Germinal center (tissue), 1 donor: Measurements from ENCODE around the gene TSPYL6.
"Not testable (repeated sequence)": the region's sequence is repeated elsewhere in the genome, so short reads cannot be mapped to it uniquely, and the experiment has no call there.

Experiments
- DNase-seq: peaks from one replicate; pipeline ENCODE4 v3.0.0; 2012; ENCODE audit warnings: mixed read lengths, low spot score

The TSPYL6 gene

DNA sequence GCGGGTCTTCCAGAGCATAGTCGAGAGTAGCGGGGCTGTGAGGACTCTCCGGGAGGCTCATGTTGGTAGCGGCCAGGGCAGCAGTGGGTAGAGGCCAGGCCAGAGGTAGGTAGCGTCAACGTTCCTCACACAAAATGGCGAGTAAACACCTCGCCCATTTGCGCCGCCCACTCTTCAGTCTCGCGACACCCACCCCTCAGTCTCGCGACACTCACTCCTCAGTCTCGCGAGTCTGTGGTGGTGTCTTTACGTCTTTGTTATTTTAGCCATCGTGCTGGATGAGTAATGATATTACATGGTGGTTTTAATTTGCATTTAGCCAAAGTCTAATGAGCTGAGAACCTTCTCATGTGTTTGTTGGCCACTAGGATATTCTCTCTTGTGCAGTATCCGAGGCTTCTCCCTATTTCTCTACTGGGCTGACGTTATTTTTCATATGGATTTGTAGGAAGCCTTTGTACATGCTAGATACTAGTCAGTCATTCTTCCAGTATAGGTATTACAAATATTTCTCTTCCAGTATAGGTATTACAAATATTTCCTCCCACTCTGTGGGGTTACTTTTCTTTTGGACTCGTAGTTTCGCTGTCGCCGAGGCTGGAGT lies at the start of gene TSPYL6:
Gene TSPYL6 (minus strand): TSS at position 139 of the 604 bp plus-strand sequence. CDS start 78 bp downstream, at position 61.
- no peak for DNase-seq

DNA sequence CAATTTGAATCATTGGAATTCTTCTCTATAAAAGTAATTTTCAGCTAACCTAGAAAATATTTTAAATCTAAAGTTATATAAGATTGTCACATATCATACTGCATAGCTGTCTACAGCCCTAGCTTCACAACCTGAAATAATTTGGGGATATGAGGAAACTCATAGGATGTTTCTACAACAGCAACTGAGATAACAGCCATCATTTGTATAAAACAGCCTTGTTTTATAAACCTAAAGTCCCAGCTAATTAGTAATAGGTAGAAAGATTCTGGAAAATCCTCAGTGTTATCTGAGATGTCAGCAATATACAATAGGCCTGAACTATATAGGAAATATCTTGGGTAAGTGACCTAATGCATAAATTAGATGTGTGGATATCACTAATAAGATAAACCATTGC lies 47.6 kb upstream of the TSPYL6 start:
- no peak for DNase-seq

DNA sequence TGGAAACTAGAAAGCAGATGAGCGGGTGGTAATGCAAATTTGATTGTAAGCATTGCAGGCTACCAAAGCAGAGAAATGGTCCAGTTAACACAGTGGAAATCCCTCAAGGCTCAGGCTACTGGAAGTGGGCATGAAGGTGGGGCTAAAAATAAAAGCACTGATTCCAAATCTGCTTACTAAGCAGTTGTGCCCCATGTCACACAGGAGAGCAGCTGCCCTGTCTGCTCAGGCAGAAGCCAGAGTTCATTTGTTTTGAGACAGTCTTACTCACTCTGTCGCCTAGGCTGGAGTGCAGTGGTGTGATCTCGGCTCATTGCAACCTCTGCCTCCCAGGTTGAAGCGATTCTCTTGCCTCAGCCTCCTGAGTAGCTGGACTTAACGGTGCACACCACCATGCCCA lies 42.5 kb upstream of the TSPYL6 start:
- DNase-seq = no peak

- DNase-seq = no peak
These were observed 39.9 kb upstream of the TSPYL6 start for GRCh38 chr2:54295911-54296310.

- not testable (repeated sequence) for DNase-seq
These were observed 38.6 kb upstream of the TSPYL6 start for GRCh38 chr2:54294665-54295064.

DNA sequence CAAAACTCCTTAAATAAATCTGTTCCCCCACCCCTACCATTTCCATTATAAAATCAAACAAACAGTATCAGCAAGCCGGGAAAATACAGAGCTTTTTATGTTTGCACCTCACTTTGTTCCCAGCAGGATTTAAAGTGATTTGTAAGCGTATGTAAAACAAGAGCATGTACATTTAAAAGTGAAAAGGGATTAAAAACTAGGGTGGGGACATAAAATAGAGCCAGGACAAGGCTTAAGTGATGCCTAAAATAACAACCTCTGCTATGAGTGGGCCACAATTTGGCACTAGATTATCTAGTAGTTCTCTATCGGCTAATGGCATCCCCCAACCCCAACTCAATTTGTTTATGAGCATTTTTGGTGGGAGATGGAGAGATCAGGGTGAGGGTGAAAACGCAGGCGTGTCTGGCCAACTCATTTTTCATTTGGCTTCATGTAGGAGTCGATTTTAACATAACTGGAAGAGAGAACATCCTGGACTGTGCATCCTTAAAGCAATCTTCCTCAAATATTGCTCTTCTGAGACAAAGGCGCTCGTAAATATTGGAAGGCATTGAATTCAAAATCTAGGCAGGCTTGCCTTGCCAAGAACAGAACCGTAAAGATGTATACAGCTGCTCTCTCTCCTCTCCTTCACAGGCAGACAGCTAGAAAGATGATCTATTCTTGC lies 34.5 kb upstream of the TSPYL6 start:
- DNase-seq = no peak

DNA sequence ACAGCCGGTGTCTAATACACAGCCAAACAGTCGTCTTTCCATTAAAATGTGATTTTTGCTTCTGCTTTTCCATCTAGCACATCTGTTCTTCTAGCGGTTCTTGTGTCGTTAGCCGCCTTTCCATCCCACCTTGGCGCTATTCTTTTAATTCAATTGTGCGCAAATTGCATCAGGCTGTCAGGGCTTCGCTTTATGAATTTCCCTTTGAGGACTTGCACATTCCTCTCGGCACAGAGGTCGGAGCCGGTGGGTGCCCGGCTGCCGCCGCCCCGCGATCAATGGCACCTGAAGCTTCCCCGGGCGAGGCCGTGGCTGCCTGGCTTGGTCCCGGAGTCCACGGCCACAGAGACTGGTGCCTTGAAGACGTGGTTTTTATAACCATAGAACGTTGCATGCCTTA lies 33.9 kb upstream of the TSPYL6 start:
- no peak for DNase-seq

GRCh38 chr2:54287532-54287931 lies 31.5 kb upstream of the TSPYL6 start:
- DNase-seq = no peak

DNA sequence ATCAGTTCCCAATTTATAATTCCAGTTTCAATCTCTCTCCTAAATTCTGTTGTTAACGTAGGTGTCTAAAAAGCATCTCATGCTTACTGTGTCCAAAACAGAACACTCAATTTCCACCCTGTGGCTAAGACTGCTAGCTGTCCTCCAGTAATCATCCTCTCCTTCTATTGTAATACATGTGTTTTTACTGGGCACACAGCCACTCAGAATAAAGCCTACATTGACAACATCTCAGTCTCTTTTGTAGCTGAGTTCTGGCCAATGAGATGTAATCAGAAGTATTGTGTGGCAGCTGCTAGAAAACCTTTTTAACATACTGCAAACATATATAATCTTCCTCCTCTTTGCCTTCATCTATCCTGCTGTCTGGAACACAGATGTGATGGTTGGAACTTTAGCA lies 29.4 kb upstream of the TSPYL6 start:
- DNase-seq = no peak

GRCh38 chr2:54284826-54285225 lies 28.8 kb upstream of the TSPYL6 start:
- no peak for DNase-seq

DNA sequence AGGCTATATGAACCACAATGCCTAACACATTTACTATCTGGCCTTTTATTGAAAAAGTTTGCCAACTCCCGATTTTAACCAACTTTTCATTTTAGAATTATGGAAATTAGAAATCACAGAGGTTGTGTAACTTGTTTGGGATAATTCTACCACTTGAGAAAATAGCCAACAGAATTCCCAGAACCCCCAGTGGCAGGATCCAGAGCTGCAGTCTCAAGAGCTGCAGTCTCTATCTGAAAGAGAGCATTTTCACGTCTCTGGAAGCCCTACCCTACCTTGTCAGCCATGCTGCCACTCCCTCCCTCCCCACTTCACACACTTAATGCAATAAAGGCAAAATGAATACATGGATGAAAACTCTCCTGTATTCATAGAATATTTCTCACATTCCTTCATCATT lies 23.4 kb upstream of the TSPYL6 start:
- no peak for DNase-seq

GRCh38 chr2:54275541-54275940 lies 19.5 kb upstream of the TSPYL6 start:
- DNase-seq = no peak

GRCh38 chr2:54274781-54275242 lies 18.8 kb upstream of the TSPYL6 start:
- DNase-seq = no peak

DNA sequence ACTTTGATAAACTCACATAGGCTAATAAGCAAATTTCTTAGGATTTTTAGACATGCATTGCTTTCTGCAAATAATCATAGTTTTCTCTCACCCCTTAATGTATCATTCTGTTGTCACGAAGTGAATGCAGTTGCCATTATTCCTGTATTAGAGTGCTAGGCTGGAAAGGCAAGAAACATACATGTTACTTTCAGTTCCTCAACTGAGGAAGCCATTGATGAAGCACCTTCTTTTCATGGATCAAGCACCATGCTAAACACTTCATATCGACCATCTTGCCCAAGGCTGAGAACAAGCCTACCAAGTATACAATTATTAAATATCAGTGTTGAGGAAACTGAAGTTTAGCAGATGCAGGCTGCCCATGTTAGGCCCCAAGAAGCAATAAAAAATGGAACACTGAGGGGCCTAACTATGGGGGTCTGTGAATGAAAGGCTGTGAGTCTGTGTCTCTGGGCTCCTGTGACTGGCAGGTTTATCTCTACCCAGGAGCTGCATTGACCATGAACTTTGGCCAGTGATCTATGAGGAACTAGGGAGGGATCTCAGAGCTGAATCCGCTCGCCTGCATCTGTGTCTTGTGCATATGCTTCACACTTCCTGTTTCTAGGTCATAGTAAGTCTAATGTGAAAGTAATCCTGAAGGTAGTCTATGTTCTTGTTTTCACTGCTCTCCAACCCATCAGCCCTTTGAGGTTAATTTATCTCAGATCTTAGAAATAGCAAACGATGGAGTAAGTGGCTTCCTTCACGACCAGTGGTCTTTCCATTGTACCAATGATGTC lies 16.0 kb upstream of the TSPYL6 start:
- DNase-seq = peak; percentile 42

DNA sequence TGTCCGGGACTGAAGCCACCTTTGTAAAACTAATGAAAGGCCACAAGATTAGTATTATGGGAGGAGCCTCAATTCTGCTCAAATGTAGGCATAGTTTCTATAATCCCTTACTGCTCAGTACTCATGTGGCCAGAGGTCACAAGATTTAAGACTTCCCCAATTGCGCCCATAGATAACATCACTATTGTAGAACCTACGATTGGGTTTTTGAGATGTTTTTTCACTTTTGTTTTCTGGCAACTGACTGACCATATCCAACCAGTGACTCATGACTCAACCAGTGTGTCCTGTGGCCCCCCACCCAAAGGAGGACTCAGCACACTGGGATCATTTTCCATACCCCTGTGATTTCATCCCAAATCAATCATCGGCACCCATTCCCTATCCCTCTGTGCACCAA lies 15.2 kb upstream of the TSPYL6 start:
- DNase-seq = no peak

DNA sequence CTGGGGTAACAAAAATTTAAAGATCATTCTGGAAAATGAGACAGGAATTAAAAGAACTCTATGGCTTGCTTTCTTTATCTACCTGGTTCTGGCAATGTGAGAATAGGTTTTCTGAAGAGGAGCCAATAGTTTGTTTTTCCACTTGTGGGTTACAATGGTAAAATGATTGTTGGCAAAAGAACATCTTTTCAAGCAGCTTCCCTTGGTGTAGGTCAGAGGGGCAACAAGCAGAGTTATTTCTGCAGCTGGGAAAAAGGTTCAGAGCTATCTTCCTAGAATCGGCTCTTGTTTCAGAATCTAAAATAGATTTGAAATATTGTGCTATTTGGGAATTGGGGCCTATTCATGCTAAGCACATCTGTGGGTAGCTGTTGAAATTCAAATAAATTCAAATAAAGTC lies 11.5 kb upstream of the TSPYL6 start:
- no peak for DNase-seq

GRCh38 chr2:54265081-54265480 lies 9.1 kb upstream of the TSPYL6 start:
- DNase-seq = not testable (repeated sequence)

DNA sequence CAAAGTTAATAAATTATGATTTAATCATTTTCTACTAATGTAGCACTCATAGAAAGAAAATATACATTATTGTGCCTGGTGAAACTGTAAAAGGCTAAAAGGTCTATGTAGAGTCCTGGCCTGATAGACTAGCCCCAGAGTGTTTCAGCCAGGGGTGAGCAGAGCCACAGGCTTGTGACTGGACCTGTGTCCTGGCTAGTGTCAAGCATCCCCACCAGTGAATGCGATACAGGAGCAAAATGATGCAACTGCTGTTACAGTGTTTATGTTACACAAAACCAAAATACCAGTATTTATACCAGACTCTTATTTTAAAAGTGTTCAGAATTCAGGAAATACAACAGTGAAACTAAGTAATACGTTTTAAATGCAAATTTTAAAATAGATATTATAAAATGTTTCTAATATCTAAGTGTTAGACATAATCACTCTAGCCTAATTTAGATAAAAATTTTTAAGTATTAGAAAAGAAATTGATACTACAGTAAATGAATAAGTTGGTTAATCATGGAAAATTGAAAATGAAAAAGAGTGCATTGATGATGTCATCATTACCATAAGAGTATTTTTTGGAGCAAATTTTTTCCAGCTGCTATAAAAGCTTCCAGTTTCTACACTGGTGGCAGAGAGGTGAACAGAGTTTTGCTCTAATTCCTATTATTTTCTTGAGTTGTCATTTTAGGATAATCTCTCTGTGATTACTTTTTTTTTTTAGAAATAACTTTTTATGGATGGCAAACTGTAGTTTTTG lies 6.2 kb upstream of the TSPYL6 start:
- no peak for DNase-seq

GRCh38 chr2:54261537-54261936 lies 5.5 kb upstream of the TSPYL6 start:
- DNase-seq = no peak

GRCh38 chr2:54260241-54260595 lies 4.2 kb upstream of the TSPYL6 start:
- DNase-seq = no peak

GRCh38 chr2:54259413-54260240 lies 3.6 kb upstream of the TSPYL6 start:
- DNase-seq = no peak

GRCh38 chr2:54258166-54258565 lies 2.1 kb upstream of the TSPYL6 start:
- DNase-seq = no peak
